Psoas muscle (tissue), 8 donors: Measurements from ENCODE around the gene UBP1. TPM values are rescaled to one million over a fixed set of nuclear protein-coding genes. Genes with fewer than 3 reads are reported as not detected.
"Not testable (repeated sequence)": the region's sequence is repeated elsewhere in the genome, so short reads cannot be mapped to it uniquely, and the experiment has no call there.

Source experiments
- ATAC-seq, 4 donors: fragments of 200-7000 bp; cut with Tn5 transposase; one replicate each; pipeline ENCODE4 v1.9.1; 2020; ENCODE audit warnings: moderate library complexity in 3 of 4, mild to moderate bottlenecking in 2 of 4
- DNase-seq, 2 donors: peaks; one replicate each; pipeline ENCODE4 v3.0.0-alpha.2; 2020
- H3K27ac ChIP-seq: fragments of 200-600 bp; one replicate; pipeline ENCODE4 v1.8.0; 2022
- H3K27me3 ChIP-seq, 3 donors: fragments of 200-600 bp in 1 of 3; one replicate each; pipeline versions ENCODE4 v1.6.1 to v1.8.0; 2013 to 2022; ENCODE audit warnings: low read length in 2 of 3, mild to moderate bottlenecking in 2 of 3, moderate library complexity in 1 of 3; ENCODE audit not compliant: insufficient read depth in 3 of 3
- H3K36me3 ChIP-seq, 2 donors: fragments of 200-600 bp in 1 of 2; one replicate each; pipeline versions ENCODE4 v1.6.1 to v1.8.0; 2013 to 2022; ENCODE audit warnings: low read depth in 1 of 2, mild to moderate bottlenecking in 1 of 2, moderate library complexity in 1 of 2; ENCODE audit not compliant: insufficient read depth in 1 of 2
- H3K4me1 ChIP-seq: fragments of 200-600 bp; one replicate; pipeline ENCODE4 v1.8.0; 2022
- H3K4me3 ChIP-seq: fragments of 200-600 bp; one replicate; pipeline ENCODE4 v1.8.0; 2022; ENCODE audit warnings: mild to moderate bottlenecking
- H3K9me3 ChIP-seq: fragments of 200-600 bp; one replicate; pipeline ENCODE4 v1.8.0; 2022
- CTCF ChIP-seq: fragments of 200-600 bp; IDR thresholded peaks from one replicate; pipeline ENCODE4 v1.8.0; 2022; ENCODE audit warnings: antibody characterized with exemption
- WGBS, 3 donors: extraction: QIAGEN DNeasy Blood & Tissue Kit; methylation state at CpG; one replicate each; pipeline versions ENCODE4 v1.1.6 to v1.1.7; 2013; 5-methylcytosine and 5-hydroxymethylcytosine counted together
- intact Hi-C, 2 donors: fragments of 100-400 bp; cut with DNase I; formaldehyde crosslinking; loops; one replicate each; pipeline versions ENCODE4 v1.11.0 to v1.14.2; 2022
- polyA plus RNA-seq, 3 donors: library from polyadenylated mRNA; stranded (reverse); fragments of 200-250 nt; gene quantifications; one replicate each; pipeline ENCODE4 v1.2.3, GENCODE V29; 2013
- total RNA-seq, 4 donors: library from RNA; stranded (reverse); fragmentation: NEBNext Ultra II Directional in 2 of 4; extraction: Animal tissue kit (Norgen Biotek cat#: 25700) in 2 of 4; gene quantifications; one replicate each; pipeline versions ENCODE4 v1.2.1 to v1.2.4, GENCODE V29; 2021 to 2023
- donor health status: healthy with polysubstance abuse.
- donor health status: DM: no; HTN: no; CAD: no; lungs with moderate emphysema.
- donor health status: Bipolar disorder and iron deficiency.
- donor health status: healthy.
- donor health status: DM: yes; HTN: yes; CAD: no.
- donor health status: DM: no; HTN: no; CAD: no.
- donor health status: DM: no; HTN: no; CAD: no.
- donor health status: DM: yes; HTN: yes; CAD: no.

UBP1 gene
- total and polyA plus RNA-seq, 7 donors = 12.6 to 44.1 (median 24.8) TPM

- no peak for DNase-seq
- peaks cover 32% of the 10 kb centered on the region for H3K9me3 ChIP-seq
- no peak overlapping the region for H3K27ac ChIP-seq
- no peaks in the 10 kb centered on the region for H3K4me1 ChIP-seq
- no peaks in the 10 kb centered on the region for H3K36me3 ChIP-seq
- ATAC-seq = no peak
- 76 to 94% (median 89%) methylated on average over 3 of the region's 3 CpGs for WGBS, 3 donors
- H3K27me3 ChIP-seq = no peaks in the 10 kb centered on the region
- TF ChIP-seq CTCF = no peak
- intact Hi-C loops = no loop called here
- H3K4me3 ChIP-seq = no peak overlapping the region
Measured at GRCh38 chr3:33458446-33458845, 18.2 kb upstream of the UBP1 start.

- DNase-seq (no peak), ATAC-seq (no peak)
- no peaks in the 10 kb centered on the region for H3K27me3 ChIP-seq
- H3K4me3 ChIP-seq = no peak overlapping the region
- H3K9me3 ChIP-seq = peaks cover 26% of the 10 kb centered on the region
- H3K36me3 ChIP-seq = no peaks in the 10 kb centered on the region
- intact Hi-C loops = no loop called here
- H3K4me1 ChIP-seq = no peaks in the 10 kb centered on the region
- whole genome bisulfite sequencing, 3 donors = 50 to 60% (median 58%) methylated on average over 2 of the region's 2 CpGs
- H3K27ac ChIP-seq = no peak overlapping the region
- TF ChIP-seq CTCF = no peak
Measured at GRCh38 chr3:33456756-33457155, 16.6 kb upstream of the UBP1 start.

- H3K27me3 ChIP-seq = no peaks in the 10 kb centered on the region
- DNase-seq = no peak
- 93 to 96% (median 95%) methylated on average over 18 to 19 of the region's 19 CpGs for WGBS, 3 donors
Measured at GRCh38 chr3:33453331-33453761, 13.1 kb upstream of the UBP1 start.

DNA sequence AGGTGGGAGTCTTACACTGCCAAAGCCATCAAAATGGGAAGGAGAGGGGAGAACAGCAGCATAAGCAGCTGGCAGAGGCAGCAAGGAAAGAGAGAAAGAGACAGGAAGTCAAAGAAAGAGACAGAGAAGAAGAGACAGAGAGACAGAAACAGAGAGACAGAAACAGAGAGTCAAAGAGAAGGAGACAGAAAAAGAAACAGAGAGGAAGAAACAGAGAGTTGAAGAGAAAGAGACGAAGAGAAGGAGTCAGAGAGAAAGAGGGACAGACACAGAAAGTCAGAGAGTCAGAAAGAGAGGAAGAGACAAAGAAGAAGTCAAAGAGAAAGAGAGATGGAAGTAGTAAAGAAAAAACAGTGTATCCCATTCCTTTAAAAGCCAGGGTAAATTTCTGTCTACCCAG, 11.8 kb upstream of the UBP1 start:
- H3K27me3 ChIP-seq, H3K4me1 ChIP-seq, DNase-seq, H3K9me3 ChIP-seq, H3K27ac ChIP-seq, ATAC-seq, H3K4me3 ChIP-seq, intact Hi-C loops, H3K36me3 ChIP-seq: not testable (repeated sequence)
- 83 to 88% (median 88%) methylated on average over 1 of the region's 1 CpG for WGBS, 3 donors

More at GRCh38 chr3:33453331-33453761, 13.1 kb upstream of the UBP1 start:
- no peak overlapping the region for H3K27ac ChIP-seq
- no peak for ATAC-seq
- H3K4me3 ChIP-seq = no peak overlapping the region
- H3K36me3 ChIP-seq = no peaks in the 10 kb centered on the region
- no peaks in the 10 kb centered on the region for H3K4me1 ChIP-seq
- intact Hi-C loops = no loop called here
- TF ChIP-seq CTCF = no peak
- H3K9me3 ChIP-seq = peaks cover 2% of the 10 kb centered on the region

- intact Hi-C loops = no loop called here
- no peak for DNase-seq
- WGBS, 3 donors = 91 to 94% (median 91%) methylated on average over 15 of the region's 15 CpGs
- no peak for TF ChIP-seq CTCF
- Histone ChIP-seq H3K27ac (no peak overlapping the region), H3K4me1 (no peaks in the 10 kb centered on the region), H3K9me3 (no peaks in the 10 kb centered on the region), H3K27me3 (no peaks in the 10 kb centered on the region), H3K4me3 (no peak overlapping the region), H3K36me3 (no peaks in the 10 kb centered on the region)
- ATAC-seq = no peak
Measured at GRCh38 chr3:33447958-33448357, 7.8 kb upstream of the UBP1 start.

DNA sequence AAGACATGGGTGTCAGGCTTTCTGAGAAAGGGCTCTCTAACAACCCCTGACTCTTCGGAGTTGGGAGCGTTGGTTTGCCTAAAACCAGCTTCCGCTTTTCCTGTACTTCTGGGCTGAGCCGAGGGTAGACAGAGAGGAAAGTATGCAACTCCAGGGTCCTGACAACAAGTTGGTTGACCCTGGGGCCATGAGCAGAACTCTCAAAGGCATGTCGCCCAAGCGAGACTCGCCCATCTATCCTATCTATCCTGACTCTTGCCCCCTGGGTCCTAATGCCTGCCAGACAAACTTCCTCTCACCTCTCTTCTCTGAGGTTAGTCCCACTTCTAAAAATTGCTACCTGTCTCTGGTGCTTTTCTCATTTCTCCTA, 7.0 kb upstream of the UBP1 start:
- intact Hi-C loops, DNase-seq, H3K27me3 ChIP-seq, H3K27ac ChIP-seq, H3K9me3 ChIP-seq, H3K36me3 ChIP-seq, H3K4me1 ChIP-seq, ATAC-seq, H3K4me3 ChIP-seq: not testable (repeated sequence)
- WGBS, 3 donors = 72 to 84% (median 78%) methylated on average over 7 of the region's 7 CpGs
